HepG2 (cell line): ENCODE measurements around the gene RPS2. TPM values are rescaled to one million over a fixed set of nuclear protein-coding genes. Genes with fewer than 3 reads are reported as not detected.

Experiments used
- ATF3 ChIP-seq: sonication (generic); formaldehyde crosslinking; IDR thresholded peaks from 2 replicates; pipeline ENCODE4 v1.4.0; 2020; ENCODE audit warnings: missing genetic modification reagents
- HNRNPK ChIP-seq: fragments of 200-400 bp; formaldehyde crosslinking; IDR thresholded peaks from 2 replicates; pipeline ENCODE4 v1.6.1; 2018; ENCODE audit warnings: low read length, low read depth, moderate library complexity, mild to moderate bottlenecking; ENCODE audit not compliant: poor library complexity, severe bottlenecking
- HNRNPUL1 ChIP-seq: fragments of 200-400 bp; formaldehyde crosslinking; IDR thresholded peaks from 2 replicates; pipeline ENCODE4 v1.6.1; 2017; ENCODE audit warnings: low read depth, mild to moderate bottlenecking, low read length, moderate library complexity
- KDM3A ChIP-seq: IDR thresholded peaks from 2 replicates; pipeline ENCODE4 v1.6.1; 2018; ENCODE audit warnings: low read depth, missing compliant biosample characterization
- KIAA2018 ChIP-seq: sonication (generic); formaldehyde crosslinking; IDR thresholded peaks from 2 replicates; pipeline ENCODE4 v1.5.0; 2020; ENCODE audit warnings: mild to moderate bottlenecking, missing genetic modification reagents, borderline replicate concordance
- PAXIP1 ChIP-seq: sonication (generic); formaldehyde crosslinking; conservative IDR thresholded peaks from 2 replicates; pipeline ENCODE4 v1.4.0; 2020; ENCODE audit warnings: mild to moderate bottlenecking, missing genetic modification reagents, moderate library complexity
- TBP ChIP-seq: sonication (generic); formaldehyde crosslinking; IDR thresholded peaks from 2 replicates; pipeline ENCODE4 v1.5.0; 2020; ENCODE audit warnings: missing genetic modification reagents
- THAP9 ChIP-seq: sonication (generic); formaldehyde crosslinking; IDR thresholded peaks from 2 replicates; pipeline ENCODE4; 2020; ENCODE audit warnings: missing genetic modification reagents, mild to moderate bottlenecking, borderline replicate concordance
- ZNF18 ChIP-seq: sonication (generic); formaldehyde crosslinking; IDR thresholded peaks from 2 replicates; pipeline ENCODE4 v1.8.0; 2022; ENCODE audit warnings: mild to moderate bottlenecking, missing genetic modification reagents; ENCODE audit not compliant: insufficient replicate concordance
- polyA plus RNA-seq, 8 experiments: library from polyadenylated mRNA; depleted of rRNA in 3 of 8; stranded (reverse) in 7 of 8; unstranded in 1 of 8; fragments of >200 nt; fragmentation: Illumina TruSeq in 4 of 8; extraction: Trizol in 4 of 8; gene quantifications; 2 replicates each; pipeline versions ENCODE4 v1.2.1 to v1.2.3, GENCODE V29; 2011 to 2016; ENCODE audit warnings: low read depth in 4 of 8, missing spikeins in 1 of 8, mixed read lengths in 1 of 8; ENCODE audit not compliant: insufficient read depth in 1 of 8
- total RNA-seq, 5 experiments: library from RNA; depleted of rRNA; stranded (reverse); fragments of >200 nt; fragmentation: Illumina TruSeq; extraction: Trizol; gene quantifications; 2 replicates each; pipeline ENCODE4 v1.2.3, GENCODE V29; 2016; ENCODE audit warnings: low read depth in 1 of 5

RPS2 gene
- total and polyA plus RNA-seq, 2 of the 13 experiments (the other 11 are each of a cell fraction or from before 2014, with no cell fraction given): 1,908 to 4,514 TPM

- TF ChIP-seq KIAA2018 (CRISPR knock-in tag) (0 out of 2 replicates have a peak, but pooled peaks have one; percentile 27), HNRNPUL1 (no peak), KDM3A (CRISPR knock-in tag) (0 out of 2 replicates have a peak, but pooled peaks have one; percentile 21), ATF3 (CRISPR knock-in tag) (no peak), TBP (no peak; the same call in 1 of the 2 replicates), HNRNPK (no peak), PAXIP1 (CRISPR knock-in tag) (peak; percentile 49), ZNF18 (CRISPR knock-in tag) (peak; percentile 89), THAP9 (CRISPR knock-in tag) (peak; percentile 84)
These were observed at the start of gene RPS2 (continued) for GRCh38 chr16:1964506-1965395.
